Mucosa of stomach (tissue), 1 donor: ENCODE measurements around the gene C9.
"Not testable (repeated sequence)": the region's sequence is repeated elsewhere in the genome, so short reads cannot be mapped to it uniquely, and the experiment has no call there.

ENCODE experiments used
- H3K27me3 ChIP-seq: one replicate; pipeline ENCODE4 v1.7.0; 2013; ENCODE audit warnings: mild to moderate bottlenecking, low read length; ENCODE audit not compliant: control insufficient read depth, insufficient read depth
- H3K36me3 ChIP-seq: one replicate; pipeline ENCODE4 v1.7.0; 2013; ENCODE audit warnings: low read length; ENCODE audit not compliant: control insufficient read depth, insufficient read depth
- H3K4me1 ChIP-seq: one replicate; pipeline ENCODE4 v1.7.0; 2013; ENCODE audit warnings: mild to moderate bottlenecking, low read length; ENCODE audit not compliant: control insufficient read depth, insufficient read depth
- H3K4me3 ChIP-seq: one replicate; pipeline ENCODE4 v1.7.0; 2013; ENCODE audit warnings: low read length
- H3K9ac ChIP-seq: one replicate; pipeline ENCODE4 v1.7.0; 2013; ENCODE audit warnings: mild to moderate bottlenecking, low read length, moderate library complexity
- H3K9me3 ChIP-seq: one replicate; pipeline ENCODE4 v1.7.0; 2013; ENCODE audit warnings: mild to moderate bottlenecking, low read length, moderate library complexity; ENCODE audit not compliant: control insufficient read depth
- donor health status: Pancreatic carcinoma.

C9 gene

DNA sequence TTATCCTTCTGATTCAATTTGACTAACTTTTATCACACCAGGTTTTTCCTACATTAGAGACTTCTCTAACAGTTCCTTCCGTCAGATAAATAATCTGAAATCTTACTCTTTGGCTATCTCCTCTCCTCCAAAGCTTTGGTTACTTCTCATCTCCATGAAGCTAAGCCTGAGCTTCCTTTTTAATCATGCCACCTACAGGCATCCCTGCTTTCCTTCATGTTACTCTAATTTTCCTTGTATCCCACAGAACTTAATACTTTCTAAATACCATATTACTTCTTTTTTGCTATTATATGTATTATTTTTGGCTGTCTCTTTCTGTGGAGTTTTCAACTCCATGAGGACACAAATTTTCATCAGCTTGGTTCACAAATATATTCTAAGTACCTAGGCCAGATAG is 49.7 kb downstream of the C9 start:
- H3K9ac ChIP-seq = no peak overlapping the region
- H3K9me3 ChIP-seq = no peaks in the 10 kb centered on the region
- no peaks in the 10 kb centered on the region for H3K4me1 ChIP-seq
- no peaks in the 10 kb centered on the region for H3K36me3 ChIP-seq
- H3K27me3 ChIP-seq = no peaks in the 10 kb centered on the region
- H3K4me3 ChIP-seq = no peak overlapping the region

DNA sequence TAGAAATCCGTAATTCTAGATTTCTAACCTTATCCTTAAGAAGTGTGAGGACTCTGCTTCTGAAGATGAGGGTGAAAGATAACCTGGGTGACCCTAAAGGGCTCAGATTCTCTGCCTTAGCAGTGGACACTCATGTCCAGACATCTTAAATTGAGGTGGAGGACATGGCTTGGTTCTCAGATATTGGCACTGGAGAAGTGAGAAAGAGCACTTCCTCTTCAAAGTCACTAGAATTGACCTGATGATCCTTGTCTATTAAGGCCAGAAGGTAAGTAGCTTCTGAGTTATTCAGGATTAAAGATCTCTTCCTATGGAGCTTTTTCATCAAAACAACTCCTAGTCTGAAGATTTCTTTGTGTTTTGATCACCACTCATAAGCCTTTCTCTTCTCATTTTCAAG is 54.8 kb downstream of the C9 start:
- Histone ChIP-seq H3K4me3 (no peak overlapping the region), H3K9me3 (no peaks in the 10 kb centered on the region), H3K4me1 (no peaks in the 10 kb centered on the region), H3K36me3 (no peaks in the 10 kb centered on the region), H3K27me3 (no peaks in the 10 kb centered on the region), H3K9ac (no peak overlapping the region)

DNA sequence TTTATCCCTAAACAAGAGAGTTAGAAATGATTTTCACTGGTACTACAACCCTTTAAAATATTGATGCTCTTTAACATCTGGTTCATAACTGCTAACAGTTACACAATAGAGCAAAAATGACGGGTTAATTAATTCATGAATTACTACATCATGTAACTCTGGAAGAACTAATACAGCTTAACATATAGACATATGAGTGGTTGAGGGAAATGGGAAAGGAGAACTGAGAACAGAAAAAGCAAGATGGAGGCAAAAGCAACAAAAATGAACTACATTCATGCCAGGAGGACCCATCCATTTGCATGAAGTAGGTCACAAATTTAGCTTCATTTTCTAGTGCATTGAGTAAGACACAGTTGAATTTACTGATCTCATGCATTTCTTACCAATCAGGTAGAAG is 61.8 kb downstream of the C9 start:
- Histone ChIP-seq H3K9me3 (no peaks in the 10 kb centered on the region), H3K4me3 (no peak overlapping the region), H3K36me3 (no peaks in the 10 kb centered on the region), H3K27me3 (no peaks in the 10 kb centered on the region), H3K4me1 (no peaks in the 10 kb centered on the region), H3K9ac (no peak overlapping the region)

DNA sequence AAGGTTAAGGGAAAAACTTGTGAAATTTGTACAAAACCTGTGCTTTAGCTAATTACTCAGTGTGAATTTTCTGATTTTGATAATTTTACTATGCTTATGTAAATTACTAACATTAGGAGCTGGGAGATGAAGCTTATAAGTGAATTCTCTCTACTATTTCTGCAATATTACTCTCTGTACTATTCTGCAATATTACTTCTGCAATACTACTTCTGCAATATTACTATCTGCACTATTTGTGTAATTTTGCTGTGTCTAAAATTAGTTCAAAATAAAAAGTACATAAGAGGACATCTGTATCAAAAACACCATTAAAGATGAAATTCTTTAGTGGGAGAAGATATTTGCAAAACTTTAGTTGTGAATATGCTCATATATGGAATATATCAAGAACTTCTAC is 62.9 kb downstream of the C9 start:
- H3K27me3 ChIP-seq = no peaks in the 10 kb centered on the region
- H3K4me1 ChIP-seq = no peaks in the 10 kb centered on the region
- no peaks in the 10 kb centered on the region for H3K9me3 ChIP-seq
- no peak overlapping the region for H3K9ac ChIP-seq
- H3K36me3 ChIP-seq = no peaks in the 10 kb centered on the region
- H3K4me3 ChIP-seq = no peak overlapping the region

DNA sequence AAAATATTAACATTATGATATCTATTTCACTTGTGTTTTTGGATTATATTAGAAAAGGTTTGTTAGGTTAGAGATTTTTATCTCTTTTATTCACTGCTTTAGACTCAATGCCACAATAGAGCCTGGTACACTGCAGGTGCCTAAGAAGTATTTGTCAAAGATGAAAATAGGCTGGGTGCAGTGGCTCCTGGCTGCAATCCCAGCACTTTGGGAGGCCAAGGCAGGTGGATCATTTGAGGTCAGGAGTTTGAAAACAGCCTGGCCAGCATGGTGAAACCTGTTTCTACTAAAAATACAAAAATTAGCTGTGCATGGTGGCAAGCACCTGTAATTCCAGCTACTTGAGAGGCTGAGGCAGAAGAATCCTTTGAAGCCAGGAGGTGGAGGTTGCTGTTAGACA is 64.3 kb downstream of the C9 start:
- Histone ChIP-seq H3K36me3 (no peaks in the 10 kb centered on the region), H3K27me3 (no peaks in the 10 kb centered on the region), H3K9ac (no peak overlapping the region)

DNA sequence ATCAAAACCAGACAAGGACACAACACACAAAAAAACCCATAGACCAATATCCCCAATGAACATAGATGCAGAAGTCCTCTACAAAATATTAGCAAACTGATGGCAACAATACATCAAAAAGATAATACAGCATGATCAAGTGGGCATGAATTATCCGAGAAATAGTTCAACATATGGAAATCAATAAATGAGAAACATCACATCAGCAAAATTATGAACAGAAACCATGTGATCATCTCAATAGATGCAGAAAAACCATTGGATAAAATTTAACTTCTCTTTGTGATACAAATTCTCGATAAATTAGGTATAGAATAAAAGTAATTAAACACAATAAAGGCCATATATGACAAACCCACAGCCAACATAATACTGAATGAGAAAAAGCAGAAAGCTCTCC is 69.6 kb downstream of the C9 start:
- Histone ChIP-seq H3K4me1 (no peaks in the 10 kb centered on the region), H3K36me3 (no peaks in the 10 kb centered on the region), H3K4me3 (no peak overlapping the region), H3K27me3 (no peaks in the 10 kb centered on the region), H3K9me3 (no peaks in the 10 kb centered on the region), H3K9ac (no peak overlapping the region)

More for the DNA sequence above, 64.3 kb downstream of the C9 start:
- H3K9me3 ChIP-seq = no peaks in the 10 kb centered on the region
- H3K4me1 ChIP-seq = no peaks in the 10 kb centered on the region
- no peak overlapping the region for H3K4me3 ChIP-seq

DNA sequence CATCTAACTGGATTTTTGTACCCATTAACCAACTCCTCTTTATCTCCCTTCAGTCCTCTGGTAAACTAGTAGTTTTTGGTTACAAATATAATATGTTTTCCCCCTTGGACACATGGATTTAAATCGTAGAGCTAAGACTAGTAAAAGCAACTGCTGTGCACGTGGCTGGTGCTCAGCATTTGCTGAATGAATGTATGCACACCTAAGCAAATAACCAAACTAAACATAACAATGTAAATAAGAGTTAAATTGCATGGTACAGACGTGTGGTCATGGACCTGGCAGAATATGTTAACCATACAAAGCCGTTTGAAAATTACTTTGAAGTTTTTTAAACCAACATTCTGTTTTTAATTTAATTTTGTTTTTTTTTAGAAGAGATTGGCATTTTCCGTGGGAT is 79.7 kb downstream of the C9 start:
- Histone ChIP-seq H3K4me3 (no peak overlapping the region), H3K36me3 (no peaks in the 10 kb centered on the region), H3K4me1 (peaks cover 6% of the 10 kb centered on the region), H3K27me3 (no peaks in the 10 kb centered on the region), H3K9ac (no peak overlapping the region), H3K9me3 (no peaks in the 10 kb centered on the region)

DNA sequence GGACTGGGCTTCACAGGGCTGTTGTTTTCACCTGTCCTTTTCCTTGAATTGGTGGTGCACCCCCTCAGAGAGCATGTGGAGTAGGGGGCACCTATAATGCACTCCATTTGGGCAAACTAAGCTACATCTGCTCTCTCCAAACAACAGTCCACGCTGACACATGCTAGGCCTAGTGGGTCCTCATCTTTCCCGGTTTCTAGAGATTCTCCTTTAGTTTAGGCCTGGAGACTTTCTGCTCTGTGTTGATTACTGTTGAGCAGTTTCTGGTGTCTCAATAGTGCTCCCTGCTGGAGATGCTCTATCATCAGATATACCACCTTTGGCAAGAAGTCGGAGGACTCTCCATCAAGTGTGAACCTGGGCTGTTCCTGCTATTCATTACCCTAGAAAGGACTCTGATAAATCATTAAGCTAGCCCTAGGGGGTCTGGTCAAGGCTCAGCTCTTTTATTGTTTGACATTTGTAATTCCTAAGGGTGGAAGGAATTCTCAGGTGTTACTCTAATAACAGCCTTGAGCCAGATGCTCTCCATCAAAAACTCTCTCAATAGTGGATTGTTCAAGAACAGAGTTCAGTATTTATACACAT is 81.0 kb downstream of the C9 start:
- H3K9me3 ChIP-seq = no peaks in the 10 kb centered on the region
- no peak overlapping the region for H3K4me3 ChIP-seq
- H3K36me3 ChIP-seq = no peaks in the 10 kb centered on the region
- H3K27me3 ChIP-seq = no peaks in the 10 kb centered on the region
- H3K4me1 ChIP-seq = peaks cover 6% of the 10 kb centered on the region
- no peak overlapping the region for H3K9ac ChIP-seq

DNA sequence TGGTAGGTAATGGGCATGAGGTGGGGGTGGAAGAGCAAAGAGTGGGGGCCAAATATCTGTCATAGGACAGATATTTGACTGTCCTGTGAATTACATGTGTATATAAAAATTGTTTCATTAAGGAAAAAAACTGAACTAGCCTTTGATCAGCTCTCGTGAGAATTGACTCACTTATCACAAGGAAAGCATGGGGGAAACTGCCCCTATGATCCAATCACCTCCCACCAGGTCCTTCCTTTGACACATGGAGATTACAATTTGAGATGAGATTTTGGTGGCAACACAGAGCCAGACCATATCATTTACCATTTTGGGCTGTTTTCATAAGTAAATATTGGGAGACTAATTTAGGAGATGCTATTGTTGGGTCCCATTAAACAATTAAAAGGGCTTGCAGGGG is 81.7 kb downstream of the C9 start:
- H3K9ac ChIP-seq = no peak overlapping the region
- H3K36me3 ChIP-seq = no peaks in the 10 kb centered on the region
- peaks cover 6% of the 10 kb centered on the region for H3K4me1 ChIP-seq
- no peaks in the 10 kb centered on the region for H3K9me3 ChIP-seq
- no peaks in the 10 kb centered on the region for H3K27me3 ChIP-seq
- H3K4me3 ChIP-seq = no peak overlapping the region

DNA sequence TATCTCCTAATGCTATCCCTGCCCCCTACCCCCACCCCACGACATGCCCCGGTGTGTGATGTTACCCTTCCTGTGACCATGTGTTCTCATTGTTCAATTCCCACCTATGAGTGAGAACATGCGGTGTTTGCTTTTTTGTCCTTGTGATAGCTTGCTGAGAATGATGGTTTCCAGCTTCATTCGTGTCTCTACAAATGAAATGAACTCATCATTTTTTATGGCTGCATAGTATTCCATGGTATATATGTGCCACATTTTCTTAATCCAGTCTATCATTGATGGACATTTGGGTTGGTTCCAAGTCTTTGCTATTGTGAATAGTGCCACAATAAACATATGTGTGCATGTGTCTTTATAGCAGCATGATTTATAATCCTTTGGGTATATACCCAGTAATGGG is 88.4 kb downstream of the C9 start:
- not testable (repeated sequence) for H3K9me3 ChIP-seq

DNA sequence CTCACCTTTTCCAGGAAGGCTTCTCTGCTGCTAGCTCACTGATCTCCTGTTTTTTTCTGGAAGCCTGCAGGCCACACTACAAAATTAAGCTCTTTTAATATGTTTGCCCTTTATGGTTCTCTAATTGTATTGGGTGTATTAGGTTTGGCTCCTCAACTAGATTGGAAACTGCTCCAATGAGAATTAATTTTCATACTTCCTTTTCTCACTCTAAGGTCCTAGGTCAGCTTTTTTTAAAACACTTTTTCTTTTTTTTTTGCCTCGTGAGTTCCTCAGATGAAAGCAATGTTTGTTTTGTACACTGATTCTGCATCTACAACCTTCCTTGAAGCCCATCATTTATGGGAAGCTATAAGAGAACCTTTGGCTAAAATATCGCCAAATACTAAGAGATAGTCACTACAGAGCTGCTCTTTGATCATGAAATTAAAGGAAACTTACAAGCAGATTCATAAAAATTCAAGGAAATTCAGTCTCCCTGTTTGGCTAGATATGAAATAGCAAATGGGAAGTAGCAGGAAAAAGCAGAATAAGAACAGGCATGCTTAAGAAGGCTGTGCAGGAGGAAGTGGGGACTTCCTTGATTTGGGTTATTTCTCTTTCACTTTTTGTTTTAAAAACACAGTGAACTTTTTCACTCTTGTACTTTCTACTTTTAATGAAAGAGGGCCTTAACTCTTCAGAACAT is 89.8 kb downstream of the C9 start:
- Histone ChIP-seq H3K9ac (no peak overlapping the region), H3K4me3 (no peak overlapping the region)

More for the DNA sequence above, 88.4 kb downstream of the C9 start:
- not testable (repeated sequence) for H3K36me3 ChIP-seq, H3K4me1 ChIP-seq, H3K4me3 ChIP-seq, H3K27me3 ChIP-seq, H3K9ac ChIP-seq

DNA sequence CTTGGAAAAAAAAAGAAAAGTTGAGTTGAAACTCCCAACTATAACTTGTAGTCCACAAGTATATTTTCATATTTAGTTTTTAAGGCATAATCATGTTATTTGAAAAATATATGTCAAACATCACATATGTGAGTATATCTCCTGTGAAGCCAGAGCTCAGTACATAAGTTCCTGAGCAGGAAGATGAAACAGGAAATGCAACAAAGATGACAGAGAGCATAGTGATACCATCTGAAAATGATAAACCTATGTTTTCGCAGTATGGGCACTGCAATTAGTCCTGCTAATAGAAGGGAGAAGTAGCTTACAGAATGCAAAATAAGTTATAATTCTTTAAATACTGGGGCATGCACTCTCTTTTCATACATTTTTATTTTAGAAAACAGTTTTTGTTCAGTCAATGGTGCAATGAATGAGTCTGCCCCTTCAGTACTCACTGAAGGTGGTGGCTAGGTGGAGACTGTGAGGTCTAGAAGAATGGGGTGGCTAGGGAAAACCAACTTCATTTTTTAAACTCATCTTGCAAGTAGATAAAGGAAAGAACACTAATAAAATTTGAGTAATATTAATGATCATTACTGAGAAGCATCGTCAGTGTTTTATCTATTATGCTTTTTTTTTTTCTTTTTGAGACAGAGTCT is 90.9 kb downstream of the C9 start:
- H3K4me3 ChIP-seq = no peak overlapping the region
- H3K9me3 ChIP-seq = no peaks in the 10 kb centered on the region
- no peaks in the 10 kb centered on the region for H3K36me3 ChIP-seq
- no peaks in the 10 kb centered on the region for H3K4me1 ChIP-seq
- H3K9ac ChIP-seq = no peak overlapping the region
- H3K27me3 ChIP-seq = no peaks in the 10 kb centered on the region

More for the DNA sequence above, 89.8 kb downstream of the C9 start:
- Histone ChIP-seq H3K9me3 (no peaks in the 10 kb centered on the region), H3K4me1 (no peaks in the 10 kb centered on the region), H3K27me3 (no peaks in the 10 kb centered on the region), H3K36me3 (no peaks in the 10 kb centered on the region)
